AG09309 (cell line): ENCODE measurements around the gene C8G.

Experiments used
- DNase-seq: peaks from one replicate; pipeline ENCODE4 v3.0.0-alpha.2; 2010; ENCODE audit warnings: low read depth
- H3K4me3 ChIP-seq: 2 replicates; pipeline ENCODE4 v1.5.1; 2011; ENCODE audit warnings: mild to moderate bottlenecking, low read depth, low read length, moderate library complexity; ENCODE audit not compliant: control insufficient read depth
- CTCF ChIP-seq: IDR thresholded peaks from 2 replicates; pipeline ENCODE4 v1.5.1; 2011; ENCODE audit warnings: mild to moderate bottlenecking, low read depth, low read length, inconsistent platforms; ENCODE audit not compliant: insufficient read depth, control insufficient read depth; ENCODE audit errors: missing control alignments

Gene C8G

GRCh38 chr9:136953771-136954269 is 8.8 kb downstream of the C8G start:
- DNase-seq = no peak
- no peak for TF ChIP-seq CTCF
- no peak overlapping the region for H3K4me3 ChIP-seq

GRCh38 chr9:136954270-136955083 is 9.4 kb downstream of the C8G start:
- H3K4me3 ChIP-seq = no peak overlapping the region
- TF ChIP-seq CTCF = no peak
- DNase-seq = no peak

DNA sequence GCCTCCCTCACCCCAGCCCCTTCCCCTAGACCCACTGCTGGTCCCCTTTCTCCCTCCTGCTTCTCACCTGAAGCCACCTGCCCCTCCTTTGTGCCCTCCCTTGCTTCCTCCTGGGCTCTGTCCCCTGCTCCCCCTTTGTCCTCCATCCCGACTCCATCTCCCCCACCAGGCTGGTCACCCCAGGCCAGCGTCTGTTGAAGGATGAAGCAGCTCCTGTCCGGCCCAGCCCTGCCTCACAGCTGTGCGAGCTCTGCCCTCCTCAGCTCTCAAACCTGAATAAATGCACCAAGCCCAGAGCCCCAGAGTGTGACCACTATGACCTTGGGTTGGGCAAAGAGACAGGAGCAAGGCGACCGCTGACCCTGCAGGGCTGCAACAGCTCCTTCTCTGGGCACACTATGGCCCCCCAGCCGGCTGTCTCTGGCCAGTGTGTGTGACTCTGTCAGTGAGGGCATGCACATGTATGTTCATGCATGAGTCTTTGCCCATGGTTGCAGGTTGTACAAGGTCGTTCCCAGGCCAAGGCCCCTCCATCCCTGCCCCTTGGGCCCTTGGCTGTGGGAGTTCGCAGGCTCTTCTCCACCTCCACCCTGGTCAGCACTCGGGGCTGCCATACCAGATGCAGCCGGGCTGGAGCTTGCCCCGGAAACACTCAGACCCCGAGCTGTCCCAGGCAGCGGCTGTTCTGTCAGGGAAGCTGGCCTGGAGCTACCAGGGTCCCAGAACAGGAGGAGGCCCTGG is 10.3 kb downstream of the C8G start:
- no peak overlapping the region for H3K4me3 ChIP-seq
- no peak for DNase-seq
- no peak for TF ChIP-seq CTCF

- H3K4me3 ChIP-seq = no peak overlapping the region
- DNase-seq = no peak
- TF ChIP-seq CTCF = no peak
Measured at GRCh38 chr9:136955943-136956335, 10.9 kb downstream of the C8G start.

DNA sequence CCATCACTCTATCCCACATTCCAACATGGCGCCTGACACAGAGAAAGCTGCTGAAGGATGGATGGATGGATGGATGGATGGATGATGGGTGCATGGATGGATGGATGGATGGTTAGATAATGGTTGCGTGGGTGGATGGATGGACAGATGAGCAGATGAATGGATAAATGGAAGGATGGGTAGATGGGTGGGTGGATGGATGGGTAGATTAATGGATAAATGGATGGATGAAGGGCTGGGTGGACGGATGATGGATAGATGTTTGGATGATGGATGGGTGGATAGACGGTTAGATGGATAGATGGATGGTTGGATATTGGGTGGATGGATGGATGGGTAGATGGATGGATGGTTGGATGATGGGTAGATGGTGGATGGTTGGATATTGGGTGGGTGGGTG is 11.6 kb downstream of the C8G start:
- TF ChIP-seq CTCF = no peak

DNA sequence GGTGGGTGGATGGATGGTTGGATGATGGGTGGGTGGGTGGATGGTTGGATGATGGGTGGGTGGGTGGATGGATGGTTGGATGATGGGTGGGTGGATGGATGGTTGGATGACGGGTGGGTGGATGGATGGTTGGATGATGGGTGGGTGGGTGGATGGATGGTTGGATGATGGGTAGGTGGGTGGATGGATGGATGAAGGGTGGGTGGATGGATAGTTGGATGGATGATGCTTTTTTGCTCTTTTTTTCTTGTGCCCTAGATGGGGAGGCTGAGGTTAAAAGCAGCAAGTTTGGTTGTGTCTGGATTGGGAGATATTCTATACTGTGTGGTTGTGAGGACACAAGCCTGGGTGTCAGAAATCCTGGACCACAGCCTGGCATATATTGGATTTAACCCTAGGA is 12.4 kb downstream of the C8G start:
- no peak overlapping the region for H3K4me3 ChIP-seq
- TF ChIP-seq CTCF = no peak
- no peak for DNase-seq

More for the DNA sequence above, 11.6 kb downstream of the C8G start:
- H3K4me3 ChIP-seq = no peak overlapping the region
- no peak for DNase-seq
